ENCODE measurements around the gene RASGRP2.

RASGRP2 gene

DNA sequence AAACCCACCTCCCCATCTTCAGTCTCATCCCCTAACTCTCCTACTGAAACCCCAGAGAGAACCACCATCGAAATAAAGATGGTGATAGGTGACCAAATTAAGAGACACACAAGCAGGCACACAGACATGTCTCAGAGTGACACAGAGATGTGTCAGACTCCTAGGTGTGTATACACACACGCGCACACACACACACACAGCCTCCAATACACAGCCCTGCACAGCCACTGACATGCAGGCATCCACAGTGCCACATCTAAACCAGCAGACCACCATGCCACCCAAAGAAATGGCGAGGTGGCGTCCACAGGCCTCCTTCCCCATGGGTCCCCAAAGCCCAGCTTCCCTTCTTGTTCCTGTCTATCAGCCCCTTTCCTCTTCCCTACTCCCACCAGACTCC lies 48.4 kb downstream of the RASGRP2 start:
- in situ Hi-C loops (cut with MboI; ENCODE audit: low sequenced_read_pairs, unreplicated experiment): no loop called here

DNA sequence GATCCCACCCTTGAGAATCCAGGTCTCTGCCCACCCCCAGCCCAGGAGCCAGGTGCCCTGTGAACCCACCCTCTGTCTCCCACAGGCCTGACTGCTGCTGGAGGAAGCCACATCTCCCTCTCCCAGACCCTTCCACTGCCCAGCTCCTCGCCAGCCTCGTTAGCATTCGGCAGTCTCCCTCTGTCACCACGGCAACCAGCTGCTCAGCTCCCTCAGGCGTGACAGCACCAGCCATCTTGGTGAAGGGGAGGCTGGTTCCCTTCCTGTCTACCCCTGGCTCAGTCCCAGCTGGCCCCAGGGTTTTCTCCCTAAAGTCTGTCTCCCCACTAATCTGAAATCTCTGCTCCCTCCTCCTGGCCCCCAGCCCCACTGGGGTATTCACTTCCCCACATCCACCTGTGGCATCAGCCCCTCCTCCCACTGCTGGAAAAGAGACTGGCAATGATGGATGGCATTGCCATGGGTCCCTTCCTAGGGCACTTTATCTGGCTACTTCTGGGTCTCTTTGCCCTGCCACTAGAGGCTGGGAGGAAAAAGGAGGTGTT lies 49.0 kb downstream of the RASGRP2 start:
- TF ChIP-seq, protein P1, sequence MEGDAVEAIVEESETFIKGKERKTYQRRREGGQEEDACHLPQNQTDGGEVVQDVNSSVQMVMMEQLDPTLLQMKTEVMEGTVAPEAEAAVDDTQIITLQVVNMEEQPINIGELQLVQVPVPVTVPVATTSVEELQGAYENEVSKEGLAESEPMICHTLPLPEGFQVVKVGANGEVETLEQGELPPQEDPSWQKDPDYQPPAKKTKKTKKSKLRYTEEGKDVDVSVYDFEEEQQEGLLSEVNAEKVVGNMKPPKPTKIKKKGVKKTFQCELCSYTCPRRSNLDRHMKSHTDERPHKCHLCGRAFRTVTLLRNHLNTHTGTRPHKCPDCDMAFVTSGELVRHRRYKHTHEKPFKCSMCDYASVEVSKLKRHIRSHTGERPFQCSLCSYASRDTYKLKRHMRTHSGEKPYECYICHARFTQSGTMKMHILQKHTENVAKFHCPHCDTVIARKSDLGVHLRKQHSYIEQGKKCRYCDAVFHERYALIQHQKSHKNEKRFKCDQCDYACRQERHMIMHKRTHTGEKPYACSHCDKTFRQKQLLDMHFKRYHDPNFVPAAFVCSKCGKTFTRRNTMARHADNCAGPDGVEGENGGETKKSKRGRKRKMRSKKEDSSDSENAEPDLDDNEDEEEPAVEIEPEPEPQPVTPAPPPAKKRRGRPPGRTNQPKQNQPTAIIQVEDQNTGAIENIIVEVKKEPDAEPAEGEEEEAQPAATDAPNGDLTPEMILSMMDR (IDR thresholded peaks at IDR 0.05; ENCODE audit: borderline replicate concordance, control extremely low read depth, extremely low read depth, insufficient read depth, missing control alignments): no peak
- in situ Hi-C loops (cut with MboI; ENCODE audit: low sequenced_read_pairs, unreplicated experiment): no loop called here
- no peak for DNase-seq (ENCODE audit: low spot score)

More for the DNA sequence above, 48.4 kb downstream of the RASGRP2 start:
- TF ChIP-seq, protein P1 (IDR thresholded peaks at IDR 0.05; ENCODE audit: borderline replicate concordance, control extremely low read depth, extremely low read depth, insufficient read depth, missing control alignments): no peak
- no peak for DNase-seq (ENCODE audit: low spot score)

DNA sequence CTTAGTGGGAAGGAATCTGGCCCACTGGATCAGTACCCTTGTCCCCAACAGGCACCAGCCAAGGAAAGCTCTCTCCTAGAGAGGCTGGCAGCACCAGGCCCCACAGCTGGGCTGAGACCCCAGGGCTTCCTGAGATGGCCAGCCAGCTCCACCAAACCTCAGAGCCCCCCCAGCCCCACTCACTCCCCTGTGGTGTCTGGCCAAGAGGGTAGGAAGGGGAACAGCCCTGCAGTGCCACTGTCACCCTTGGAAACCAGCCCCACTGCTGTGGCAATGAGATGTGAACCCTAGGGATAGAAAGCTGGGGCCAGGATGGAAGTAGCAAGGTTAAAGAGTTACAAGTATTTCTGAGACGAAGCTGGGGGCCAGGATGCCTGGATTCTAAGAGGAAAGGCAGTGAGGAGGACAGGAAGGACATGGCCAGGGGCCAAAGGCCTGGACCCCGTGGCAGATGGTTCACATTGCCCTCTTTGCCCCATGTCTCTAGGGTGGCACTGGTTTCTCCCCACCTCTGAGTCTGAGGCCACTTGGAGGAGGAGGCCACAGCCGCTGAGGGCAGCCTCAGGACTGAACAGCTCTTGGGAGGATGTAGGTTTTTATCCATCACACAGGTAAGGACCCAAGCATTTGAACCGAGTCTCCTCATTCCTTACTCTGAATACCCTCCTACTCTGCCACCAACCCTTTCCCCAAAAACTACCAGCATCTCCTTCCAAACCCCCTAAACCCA lies 49.8 kb downstream of the RASGRP2 start:
- in situ Hi-C loops (cut with MboI; ENCODE audit: low sequenced_read_pairs, unreplicated experiment): no loop called here
- TF ChIP-seq, protein P1 (IDR thresholded peaks at IDR 0.05; ENCODE audit: borderline replicate concordance, control extremely low read depth, extremely low read depth, insufficient read depth, missing control alignments): no peak

DNA sequence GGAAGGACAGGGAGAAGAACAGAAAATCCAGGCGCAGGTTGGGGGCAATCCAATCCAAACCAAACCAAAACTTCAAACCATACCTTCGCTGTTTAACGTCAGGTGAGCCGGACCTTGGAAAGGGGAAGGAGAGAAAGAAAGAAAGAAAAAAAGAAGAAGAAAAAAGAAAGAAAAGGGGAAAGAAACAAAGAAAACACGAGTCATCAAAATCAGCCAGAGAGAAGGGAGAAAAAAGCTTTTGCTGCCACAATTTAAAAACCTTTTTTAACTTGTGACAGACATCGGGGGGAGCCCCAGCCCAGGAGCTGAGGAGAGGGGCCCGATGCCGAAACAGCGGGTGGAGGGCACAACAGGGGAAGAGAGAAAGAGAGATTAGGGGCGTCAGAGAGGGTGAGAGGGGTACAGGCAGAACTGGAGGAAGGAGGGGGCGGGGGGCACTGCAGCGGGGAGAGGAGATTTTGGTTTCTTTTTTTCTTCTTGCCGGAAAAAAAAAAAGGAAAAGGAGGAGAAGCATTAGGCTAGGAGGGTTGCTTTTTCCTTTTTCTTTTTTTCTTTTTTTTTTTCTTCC lies 51.1 kb downstream of the RASGRP2 start:
- in situ Hi-C loops (cut with MboI; ENCODE audit: low sequenced_read_pairs, unreplicated experiment): no loop called here
- DNase-seq (ENCODE audit: low spot score): no peak
- TF ChIP-seq, protein P1 (IDR thresholded peaks at IDR 0.05; ENCODE audit: borderline replicate concordance, control extremely low read depth, extremely low read depth, insufficient read depth, missing control alignments): no peak

More for the DNA sequence above, 49.8 kb downstream of the RASGRP2 start:
- DNase-seq (ENCODE audit: low spot score): no peak

DNA sequence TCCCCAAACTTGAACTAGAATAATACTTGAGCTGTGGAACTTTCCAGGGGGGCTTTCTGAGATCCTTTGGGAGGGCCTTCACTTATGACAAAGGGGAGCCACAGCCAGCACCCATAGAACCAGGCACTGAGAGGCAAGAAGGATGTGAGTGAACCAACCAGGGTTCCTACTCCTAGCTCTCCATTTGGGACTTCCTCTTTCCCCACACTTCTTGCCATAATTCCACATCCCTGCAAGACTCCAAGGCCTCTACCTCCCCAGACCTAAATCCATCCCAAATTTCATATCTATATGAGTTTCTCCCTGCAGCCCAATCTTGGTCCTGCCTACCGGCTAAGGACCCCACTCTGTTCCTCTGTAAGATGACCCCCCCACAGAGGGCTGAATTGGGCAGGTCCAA lies 52.4 kb downstream of the RASGRP2 start:
- in situ Hi-C loops (cut with MboI; ENCODE audit: low sequenced_read_pairs, unreplicated experiment): no loop called here
- TF ChIP-seq, protein P1 (IDR thresholded peaks at IDR 0.05; ENCODE audit: borderline replicate concordance, control extremely low read depth, extremely low read depth, insufficient read depth, missing control alignments): no peak
- DNase-seq (ENCODE audit: low spot score): no peak

DNA sequence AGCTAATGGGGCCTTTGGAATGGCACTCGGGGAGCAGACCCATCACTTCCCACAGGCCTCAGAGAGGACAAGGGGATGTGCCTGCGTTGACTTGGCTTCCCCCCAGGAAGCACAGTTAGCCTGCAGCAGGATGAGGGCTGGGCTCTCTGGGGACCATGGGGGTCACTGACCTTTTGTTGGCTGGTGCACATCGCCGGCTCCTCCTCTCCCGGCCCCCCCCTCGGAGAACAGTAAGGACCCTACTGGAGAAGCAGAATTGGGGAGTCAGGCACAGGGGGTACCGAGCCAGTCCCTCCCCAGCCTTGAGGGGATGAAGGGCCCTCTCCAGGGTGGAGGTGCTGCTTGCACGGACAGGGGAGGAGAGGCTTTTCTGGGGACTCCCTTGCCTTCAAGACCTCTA lies 53.7 kb downstream of the RASGRP2 start:
- no peak for DNase-seq (ENCODE audit: low spot score)
- TF ChIP-seq, protein P1 (IDR thresholded peaks at IDR 0.05; ENCODE audit: borderline replicate concordance, control extremely low read depth, extremely low read depth, insufficient read depth, missing control alignments): no peak
- in situ Hi-C loops (cut with MboI; ENCODE audit: low sequenced_read_pairs, unreplicated experiment): no loop called here

All from GM13976 (cell line).